H9 (cell line): Measurements from ENCODE around the gene GPR108. TPM values are rescaled to one million over a fixed set of nuclear protein-coding genes. Genes with fewer than 3 reads are reported as not detected.

Source experiments
- DNase-seq: peaks from one replicate; pipeline ENCODE4 v3.0.0-alpha.2; 2017
- H2AFZ ChIP-seq: one replicate; pipeline ENCODE4 v1.6.1; 2013; ENCODE audit warnings: mild to moderate bottlenecking, low read length, control low read depth, moderate library complexity
- H2AK5ac ChIP-seq: 2 replicates; pipeline ENCODE4 v1.6.1; 2013; ENCODE audit warnings: low read length, control low read depth, mixed read lengths; ENCODE audit not compliant: insufficient read length
- H2BK120ac ChIP-seq: one replicate; pipeline ENCODE4 v1.6.1; 2013; ENCODE audit warnings: low read depth, mild to moderate bottlenecking, low read length, control low read depth, inconsistent platforms; ENCODE audit not compliant: poor library complexity, severe bottlenecking
- H2BK12ac ChIP-seq: 2 replicates; pipeline ENCODE4 v1.6.1; 2013; ENCODE audit warnings: low read length, control low read depth, mixed read lengths, low read depth; ENCODE audit not compliant: insufficient read length
- H2BK15ac ChIP-seq: 2 replicates; pipeline ENCODE4 v1.6.1; 2013; ENCODE audit warnings: low read depth, low read length, control low read depth
- H2BK20ac ChIP-seq: one replicate; pipeline ENCODE4 v1.6.1; 2013; ENCODE audit warnings: low read depth, mild to moderate bottlenecking, low read length, control low read depth, inconsistent platforms; ENCODE audit not compliant: poor library complexity, severe bottlenecking
- H2BK5ac ChIP-seq: 2 replicates; pipeline ENCODE4 v1.6.1; 2013; ENCODE audit warnings: low read length, control low read depth, mixed read lengths; ENCODE audit not compliant: insufficient read length
- H3K14ac ChIP-seq: 2 replicates; pipeline ENCODE4 v1.6.1; 2013; ENCODE audit warnings: low read length, control low read depth; ENCODE audit not compliant: insufficient read depth
- H3K18ac ChIP-seq: 2 replicates; pipeline ENCODE4 v1.6.1; 2013; ENCODE audit warnings: low read depth, mild to moderate bottlenecking, mixed read lengths, low read length, control low read depth; ENCODE audit not compliant: insufficient read length
- H3K23ac ChIP-seq: 2 replicates; pipeline ENCODE4 v1.6.1; 2013; ENCODE audit warnings: low read length, control low read depth, mixed read lengths, low read depth; ENCODE audit not compliant: insufficient read length
- H3K23me2 ChIP-seq: 2 replicates; pipeline ENCODE4 v1.6.1; 2013; ENCODE audit warnings: low read depth, mild to moderate bottlenecking, mixed read lengths, low read length, control low read depth; ENCODE audit not compliant: insufficient read length, poor library complexity, severe bottlenecking
- H3K27ac ChIP-seq: 2 replicates; pipeline ENCODE4 v1.5.1; 2013; ENCODE audit warnings: low read length, control low read depth, mixed read lengths, low read depth; ENCODE audit not compliant: insufficient read length
- H3K27me3 ChIP-seq: 2 replicates; pipeline ENCODE4 v1.6.1; 2013; ENCODE audit warnings: low read length, control low read depth, inconsistent platforms; ENCODE audit not compliant: insufficient read depth
- H3K4ac ChIP-seq: 2 replicates; pipeline ENCODE4 v1.6.1; 2013; ENCODE audit warnings: low read depth, mild to moderate bottlenecking, control low read depth, inconsistent platforms, low read length, moderate library complexity
- H3K4me1 ChIP-seq: 2 replicates; pipeline ENCODE4 v1.6.1; 2013; ENCODE audit warnings: low read length, control low read depth, inconsistent platforms; ENCODE audit not compliant: insufficient read depth
- H3K4me2 ChIP-seq: 2 replicates; pipeline ENCODE4 v1.6.1; 2013; ENCODE audit warnings: low read length, control low read depth, mixed read lengths; ENCODE audit not compliant: insufficient read length, insufficient read depth
- H3K56ac ChIP-seq: 2 replicates; pipeline ENCODE4 v1.6.1; 2013; ENCODE audit warnings: low read depth, mild to moderate bottlenecking, mixed read lengths, low read length, control low read depth; ENCODE audit not compliant: insufficient read length
- H3K79me1 ChIP-seq: 2 replicates; pipeline ENCODE4 v1.6.1; 2013; ENCODE audit warnings: low read depth, mild to moderate bottlenecking, moderate library complexity, low read length, control low read depth, inconsistent platforms; ENCODE audit not compliant: insufficient read depth, poor library complexity, severe bottlenecking
- H3K79me2 ChIP-seq: 2 replicates; pipeline ENCODE4 v1.6.1; 2013; ENCODE audit warnings: low read length, control low read depth, inconsistent platforms; ENCODE audit not compliant: insufficient read depth
- H3K9ac ChIP-seq: 2 replicates; pipeline ENCODE4 v1.6.1; 2013; ENCODE audit warnings: low read length, control low read depth, mixed read lengths; ENCODE audit not compliant: insufficient read length; ENCODE audit errors: extremely low read depth
- H3K9me3 ChIP-seq: one replicate; pipeline ENCODE4 v1.6.1; 2013; ENCODE audit warnings: low read depth, low read length, inconsistent platforms; ENCODE audit not compliant: control insufficient read depth
- H3T11ph ChIP-seq: one replicate; pipeline ENCODE4 v1.6.1; 2013; ENCODE audit warnings: mild to moderate bottlenecking, low read length, control low read depth, inconsistent platforms
- H4K20me1 ChIP-seq: one replicate; pipeline ENCODE4 v1.6.1; 2013; ENCODE audit not compliant: control insufficient read depth, insufficient read length, insufficient read depth
- H4K5ac ChIP-seq: 2 replicates; pipeline ENCODE4 v1.6.1; 2013; ENCODE audit warnings: low read depth, mild to moderate bottlenecking, mixed read lengths, low read length, control low read depth; ENCODE audit not compliant: insufficient read length
- H4K8ac ChIP-seq: replicated peaks from 2 replicates; pipeline ENCODE4 v1.6.1; 2013; ENCODE audit warnings: low read length, control low read depth, mixed read lengths, low read depth; ENCODE audit not compliant: insufficient read length
- H4K91ac ChIP-seq: 2 replicates; pipeline ENCODE4 v1.6.1; 2013; ENCODE audit warnings: low read depth, mild to moderate bottlenecking, moderate library complexity, mixed read lengths, low read length, control low read depth; ENCODE audit not compliant: insufficient read length
- H3K27ac Mint-ChIP-seq, 3 experiments: 2 replicates in 2 of 3; 3 replicates in 1 of 3; pipeline ENCODE4 v1.8.0; 2020 to 2021; ENCODE audit warnings: mixed read lengths in 3 of 3, mild to moderate bottlenecking in 1 of 3, moderate library complexity in 1 of 3
- H3K27me3 Mint-ChIP-seq: 2 replicates; pipeline ENCODE4 v1.8.0; 2021; ENCODE audit warnings: low read depth, mild to moderate bottlenecking, moderate library complexity, mixed read lengths
- H3K36me3 Mint-ChIP-seq, 3 experiments: 2 replicates in 2 of 3; 3 replicates in 1 of 3; pipeline ENCODE4 v1.8.0; 2020 to 2021; ENCODE audit warnings: low read depth in 3 of 3, mixed read lengths in 3 of 3; ENCODE audit not compliant: insufficient read depth in 1 of 3
- H3K4me1 Mint-ChIP-seq, 2 experiments: 2 replicates each; pipeline ENCODE4 v1.8.0; 2020; ENCODE audit warnings: mixed read lengths in 2 of 2
- H3K4me3 Mint-ChIP-seq, 2 experiments: 2 replicates in 1 of 2; 3 replicates in 1 of 2; pipeline ENCODE4 v1.8.0; 2020 to 2021; ENCODE audit warnings: mild to moderate bottlenecking in 2 of 2, mixed read lengths in 2 of 2, moderate library complexity in 1 of 2
- H3K9me3 Mint-ChIP-seq, 2 experiments: 2 replicates in 1 of 2; 3 replicates in 1 of 2; pipeline ENCODE4 v1.8.0; 2020; ENCODE audit warnings: mild to moderate bottlenecking in 2 of 2, mixed read lengths in 2 of 2, moderate library complexity in 1 of 2
- CTCF ChIP-seq: fragments of 200-600 bp; sonication (generic); conservative IDR thresholded peaks from 3 replicates; pipeline ENCODE4 v1.8.0; 2021; ENCODE audit warnings: antibody characterized with exemption, mild to moderate bottlenecking
- WGBS: extraction: QIAGEN DNeasy Blood & Tissue Kit; methylation state at CpG from one replicate; pipeline ENCODE4 v1.1.7; 2013; ENCODE audit warnings: missing lambda C conversion rate, low lambda C conversion rate, mixed read lengths; ENCODE audit not compliant: insufficient read length; ENCODE audit errors: extremely low coverage; 5-methylcytosine and 5-hydroxymethylcytosine counted together
- total RNA-seq: library from RNA; stranded (reverse); gene quantifications from 2 replicates; pipeline ENCODE4 v1.2.1, GENCODE V29; 2021

GPR108 gene
- total RNA-seq, 1 experiment from 2014 or later, result 38.2 TPM

GRCh38 chr19:6705931-6706632, 31.3 kb downstream of the GPR108 start:
- H4K91ac ChIP-seq, result no peak overlapping the region
- no peak for DNase-seq
- no peak overlapping the region for H2BK20ac ChIP-seq
- H3K4me2 ChIP-seq, result no peak overlapping the region
- no peak overlapping the region for H2AK5ac ChIP-seq
- no peak overlapping the region for H3K9ac ChIP-seq
- no peak overlapping the region for H2AFZ ChIP-seq
- H3K23me2 ChIP-seq, result no peaks in the 10 kb centered on the region
- Mint-ChIP-seq H3K27ac (no peak overlapping the region), H3K36me3 (no peaks in the 10 kb centered on the region), H3K4me1 (peaks cover 12 to 19% of the 10 kb centered on the region in 2 experiments), H3K9me3 (peaks cover 0 to 19% of the 10 kb centered on the region in 2 experiments; a peak in 4 of 5 replicates), H3K27me3 (peaks cover 29% of the 10 kb centered on the region), H3K4me3 (no peak overlapping the region)
- no peak for TF ChIP-seq CTCF
- H3K27ac ChIP-seq, result no peak overlapping the region
- H3K9me3 ChIP-seq, result no peaks in the 10 kb centered on the region
- H3K79me2 ChIP-seq, result no peaks in the 10 kb centered on the region
- no peaks in the 10 kb centered on the region for H4K20me1 ChIP-seq
- H3T11ph ChIP-seq, result no peak overlapping the region
- H3K4me1 ChIP-seq, result no peaks in the 10 kb centered on the region
- no peak overlapping the region for H2BK5ac ChIP-seq
- H2BK15ac ChIP-seq, result no peak overlapping the region
- H3K56ac ChIP-seq, result no peak overlapping the region
- H3K27me3 ChIP-seq, result no peaks in the 10 kb centered on the region; the same call in 1 of the 2 replicates
- no peak overlapping the region for H3K23ac ChIP-seq
- H3K4ac ChIP-seq, result no peak overlapping the region
- H2BK120ac ChIP-seq, result no peak overlapping the region
- H4K5ac ChIP-seq, result no peak overlapping the region
- no peak overlapping the region; the same call in 1 of the 2 replicates for H3K14ac ChIP-seq
- H2BK12ac ChIP-seq, result no peak overlapping the region
- no peak overlapping the region for H4K8ac ChIP-seq
- no peak overlapping the region for H3K18ac ChIP-seq
- H3K79me1 ChIP-seq, result no peaks in the 10 kb centered on the region
- no CpG with 5 or more reads among the region's 11 CpGs for WGBS
